ENCODE measurements around the gene ALDH5A1.

- no peak for TF ChIP-seq POLR2A (IDR thresholded peaks at IDR 0.05)
- TF ChIP-seq, protein P1, sequence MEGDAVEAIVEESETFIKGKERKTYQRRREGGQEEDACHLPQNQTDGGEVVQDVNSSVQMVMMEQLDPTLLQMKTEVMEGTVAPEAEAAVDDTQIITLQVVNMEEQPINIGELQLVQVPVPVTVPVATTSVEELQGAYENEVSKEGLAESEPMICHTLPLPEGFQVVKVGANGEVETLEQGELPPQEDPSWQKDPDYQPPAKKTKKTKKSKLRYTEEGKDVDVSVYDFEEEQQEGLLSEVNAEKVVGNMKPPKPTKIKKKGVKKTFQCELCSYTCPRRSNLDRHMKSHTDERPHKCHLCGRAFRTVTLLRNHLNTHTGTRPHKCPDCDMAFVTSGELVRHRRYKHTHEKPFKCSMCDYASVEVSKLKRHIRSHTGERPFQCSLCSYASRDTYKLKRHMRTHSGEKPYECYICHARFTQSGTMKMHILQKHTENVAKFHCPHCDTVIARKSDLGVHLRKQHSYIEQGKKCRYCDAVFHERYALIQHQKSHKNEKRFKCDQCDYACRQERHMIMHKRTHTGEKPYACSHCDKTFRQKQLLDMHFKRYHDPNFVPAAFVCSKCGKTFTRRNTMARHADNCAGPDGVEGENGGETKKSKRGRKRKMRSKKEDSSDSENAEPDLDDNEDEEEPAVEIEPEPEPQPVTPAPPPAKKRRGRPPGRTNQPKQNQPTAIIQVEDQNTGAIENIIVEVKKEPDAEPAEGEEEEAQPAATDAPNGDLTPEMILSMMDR (IDR thresholded peaks at IDR 0.05) = no peak
Measured at GRCh38 chr6:24568683-24569082, 73.9 kb downstream of the ALDH5A1 start.

Measured in sigmoid colon (tissue), 3 donors.